ENCODE measurements around the gene GAB1. TPM values are rescaled to one million over a fixed set of nuclear protein-coding genes. Genes with fewer than 3 reads are reported as not detected.

GAB1 gene
- total and polyA plus RNA-seq, 2 of the 13 experiments (the other 11 are each of a cell fraction or from before 2014, with no cell fraction given): 8.7 to 14.7 TPM

- Histone ChIP-seq H3K27ac (ENCODE audit: extremely low read length, insufficient read depth, low read length) (no peak overlapping the region), H3K9me3 (ENCODE audit: low read length) (no peaks in the 10 kb centered on the region), H3K79me2 (ENCODE audit: insufficient read depth, low read length) (peaks cover 7% of the 10 kb centered on the region), H3K9ac (ENCODE audit: insufficient read depth, low read depth, low read length) (no peak overlapping the region), H3K4me2 (ENCODE audit: low read depth, low read length) (no peak overlapping the region), H4K20me1 (ENCODE audit: insufficient read depth, low read length) (peaks cover 26% of the 10 kb centered on the region), H2AFZ (ENCODE audit: low read length) (no peak overlapping the region), H3K4me3 (replicated peaks in 1 of 3; ENCODE audit: insufficient read depth in 1 of 3, low read depth in 2 of 3, low read length in 3 of 3) (no peak overlapping the region), H3K36me3 (replicated peaks in 1 of 2; ENCODE audit: control insufficient read depth in 1 of 2, insufficient read depth in 2 of 2, low read length in 2 of 2) (no peaks in the 10 kb centered on the region), H3K27me3 (ENCODE audit: control insufficient read depth in 1 of 2, insufficient read depth in 2 of 2, low read length in 2 of 2) (no peaks in the 10 kb centered on the region), H3K4me1 (ENCODE audit: insufficient read depth, low read length) (peaks cover 51% of the 10 kb centered on the region)
- ChIA-PET POLR2A (no interaction called here), CTCF (ENCODE audit: low intra/inter-chr PET ratio, low total read pairs) (no interaction called here)
- no TSS peak for BruUV-seq (replicated peaks)
- ATAC-seq (peak; percentile 53; the same call in 2 of the 3 replicates), FAIRE-seq (no peak), DNase-seq (ENCODE audit: low spot score) (peak; percentile 40)
- in situ Hi-C loops (cut with HindIII; ENCODE audit: extremely low pct_ligation_motif_present, low pct_unique_long_range_greater_than_20kb): no loop called here
- intact Hi-C loops (cut with micrococcal nuclease; ENCODE audit: unreplicated experiment): no loop called here
- 88% methylated on average over 1 of the region's 1 CpG for WGBS (ENCODE audit: low lambda C conversion rate)
- TF ChIP-seq FOSL2 (CRISPR knock-in tag; IDR thresholded peaks at IDR 0.05) (peak; percentile 53), ZKSCAN8 (CRISPR knock-in tag; IDR thresholded peaks at IDR 0.05; ENCODE audit: borderline replicate concordance) (no peak), CTCF (CRISPR knock-in tag; IDR thresholded peaks at IDR 0.05) (no peak), ELF4 (CRISPR knock-in tag; IDR thresholded peaks at IDR 0.05; ENCODE audit: borderline replicate concordance) (no peak), RNF219 (CRISPR knock-in tag; IDR thresholded peaks at IDR 0.05) (no peak), FOXP1 (IDR thresholded peaks at IDR 0.05) (peak; percentile 77), FOXP1 (CRISPR knock-in tag; IDR thresholded peaks at IDR 0.05) (no peak), PLRG1 (conservative IDR thresholded peaks at IDR 0.05) (no peak), SP5 (CRISPR knock-in tag; IDR thresholded peaks at IDR 0.05; ENCODE audit: borderline replicate concordance, low read depth) (peak; percentile 34; the same call in 1 of the 2 replicates), ZBTB8A (CRISPR knock-in tag; IDR thresholded peaks at IDR 0.05; ENCODE audit: borderline replicate concordance, low read depth) (no peak), NR2F6 (IDR thresholded peaks at IDR 0.05) (no peak), NR2F6 (CRISPR knock-in tag; IDR thresholded peaks at IDR 0.05) (no peak), BCLAF1 (IDR thresholded peaks at IDR 0.05) (no peak), ZKSCAN5 (CRISPR knock-in tag; IDR thresholded peaks at IDR 0.05) (no peak), SOX13 (IDR thresholded peaks at IDR 0.05) (no peak), SOX13 (CRISPR knock-in tag; conservative IDR thresholded peaks at IDR 0.05 in 1 of 2, IDR thresholded peaks at IDR 0.05 in 1 of 2) (peak in 1 of 2 experiments; percentile 39; a peak in 1 of 4 replicates), ZNF644 (CRISPR knock-in tag; IDR thresholded peaks at IDR 0.05; ENCODE audit: low read depth) (0 out of 2 replicates have a peak, but pooled peaks have one; percentile 22), JUNB (CRISPR knock-in tag; IDR thresholded peaks at IDR 0.05; ENCODE audit: borderline replicate concordance) (0 out of 2 replicates have a peak, but pooled peaks have one; percentile 25), ZSCAN31 (CRISPR knock-in tag; IDR thresholded peaks at IDR 0.05; ENCODE audit: low read depth) (no peak), ZNF34 (CRISPR knock-in tag; IDR thresholded peaks at IDR 0.05; ENCODE audit: borderline replicate concordance) (no peak)
Measured at GRCh38 chr4:143386812-143387211, 50.1 kb downstream of the GAB1 start.
